Activated naive CD4-positive, alpha-beta T cell treated with Interleukin-2 at 50 U/mL for 16 hours (primary cell): ENCODE results near the gene CIITA.
"Not testable (repeated sequence)": the region's sequence is repeated elsewhere in the genome, so short reads cannot be mapped to it uniquely, and the experiment has no call there.

ENCODE experiments used
- DNase-seq: peaks from one replicate; pipeline ENCODE4 v3.0.0-alpha.2; 2020

The CIITA gene

DNA sequence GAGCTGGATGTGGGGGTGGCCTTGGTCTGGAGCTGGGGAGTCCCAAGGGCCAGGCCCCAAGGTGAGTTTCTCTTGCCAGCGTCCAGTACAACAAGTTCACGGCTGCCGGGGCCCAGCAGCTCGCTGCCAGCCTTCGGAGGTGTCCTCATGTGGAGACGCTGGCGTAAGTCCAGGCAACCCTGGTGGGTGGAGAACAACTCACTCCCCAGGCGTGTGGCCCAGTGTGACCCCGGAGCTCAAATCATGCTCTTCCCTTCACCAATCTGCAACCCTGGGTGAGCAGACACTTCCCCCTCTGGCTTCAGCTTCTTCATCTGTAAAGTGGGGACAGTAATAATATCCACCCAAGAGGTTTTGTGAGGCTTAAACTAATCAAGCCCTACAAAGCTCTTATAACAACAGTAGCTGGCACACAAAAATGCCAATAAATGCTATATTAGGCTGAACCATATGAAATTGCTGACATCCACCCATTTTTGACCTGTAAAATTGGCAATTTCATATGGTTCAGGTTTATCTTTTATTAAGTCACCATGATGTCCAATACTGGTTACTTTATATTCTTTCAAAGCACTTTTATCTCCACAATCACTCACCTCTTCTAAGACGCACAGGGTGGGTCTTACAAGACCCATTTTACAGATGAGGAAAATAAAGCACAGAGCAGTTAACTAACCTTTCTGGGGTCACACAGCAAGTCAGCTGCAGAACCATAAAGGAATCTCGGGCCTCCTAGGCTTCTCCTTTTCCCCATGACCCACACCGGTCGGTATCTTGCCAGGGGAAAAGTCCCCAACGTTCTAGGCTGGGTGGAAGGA lies 45.5 kb downstream of the CIITA start:
- DNase-seq = no peak

DNA sequence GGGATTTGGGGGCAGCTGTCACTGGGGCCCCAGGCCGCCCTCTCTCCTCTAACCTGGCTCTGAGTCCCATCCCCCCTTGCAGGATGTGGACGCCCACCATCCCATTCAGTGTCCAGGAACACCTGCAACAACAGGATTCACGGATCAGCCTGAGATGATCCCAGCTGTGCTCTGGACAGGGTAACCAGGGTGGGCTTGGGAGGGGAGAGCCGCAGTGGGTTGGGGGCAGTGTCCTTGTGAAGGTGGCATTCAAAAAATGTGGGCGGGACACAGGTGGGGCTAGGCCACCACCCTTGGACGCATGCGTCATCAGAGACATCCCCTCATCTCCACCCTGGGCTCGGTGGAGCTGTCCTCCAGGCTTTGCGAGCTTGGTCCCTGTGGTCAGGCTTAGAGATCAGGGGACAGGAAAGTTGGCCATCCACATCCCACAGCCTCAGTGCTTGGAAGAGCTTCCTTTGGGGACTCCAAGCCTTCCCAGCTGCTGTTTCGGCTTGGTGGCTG lies 46.2 kb downstream of the CIITA start:
- no peak for DNase-seq

DNA sequence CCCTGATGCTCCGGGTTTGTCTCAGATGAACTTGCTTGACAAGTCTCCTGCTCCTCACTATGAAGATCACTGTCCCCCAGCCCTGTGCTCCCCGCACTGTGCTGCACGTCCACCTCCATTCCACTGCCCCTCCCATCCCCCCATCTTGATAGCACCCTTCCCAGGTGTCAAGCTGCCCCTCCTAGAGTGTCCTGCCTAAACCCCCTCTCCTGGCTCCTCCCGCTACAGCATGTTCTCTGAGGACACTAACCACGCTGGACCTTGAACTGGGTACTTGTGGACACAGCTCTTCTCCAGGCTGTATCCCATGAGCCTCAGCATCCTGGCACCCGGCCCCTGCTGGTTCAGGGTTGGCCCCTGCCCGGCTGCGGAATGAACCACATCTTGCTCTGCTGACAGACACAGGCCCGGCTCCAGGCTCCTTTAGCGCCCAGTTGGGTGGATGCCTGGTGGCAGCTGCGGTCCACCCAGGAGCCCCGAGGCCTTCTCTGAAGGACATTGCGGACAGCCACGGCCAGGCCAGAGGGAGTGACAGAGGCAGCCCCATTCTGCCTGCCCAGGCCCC lies 46.7 kb downstream of the CIITA start:
- DNase-seq = no peak

DNA sequence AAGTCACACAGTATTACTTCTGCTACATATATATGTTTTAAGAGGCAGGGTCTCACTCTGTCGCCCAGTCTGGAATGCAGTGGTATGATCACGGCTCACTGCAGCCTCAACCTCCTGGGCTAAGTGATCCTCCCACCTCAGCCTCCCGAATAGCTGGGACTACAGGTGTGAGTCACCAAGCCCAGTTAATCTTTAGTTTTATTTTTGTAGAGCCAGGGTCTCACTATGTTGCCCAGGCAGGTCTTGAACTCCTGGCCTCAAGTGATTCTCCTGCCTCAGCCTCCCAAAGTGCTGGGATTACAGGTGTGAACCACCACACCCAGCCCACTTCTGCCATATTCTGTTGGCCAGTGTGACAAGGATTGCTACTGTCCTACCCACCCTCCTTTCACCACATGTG lies 48.3 kb downstream of the CIITA start:
- not testable (repeated sequence) for DNase-seq

DNA sequence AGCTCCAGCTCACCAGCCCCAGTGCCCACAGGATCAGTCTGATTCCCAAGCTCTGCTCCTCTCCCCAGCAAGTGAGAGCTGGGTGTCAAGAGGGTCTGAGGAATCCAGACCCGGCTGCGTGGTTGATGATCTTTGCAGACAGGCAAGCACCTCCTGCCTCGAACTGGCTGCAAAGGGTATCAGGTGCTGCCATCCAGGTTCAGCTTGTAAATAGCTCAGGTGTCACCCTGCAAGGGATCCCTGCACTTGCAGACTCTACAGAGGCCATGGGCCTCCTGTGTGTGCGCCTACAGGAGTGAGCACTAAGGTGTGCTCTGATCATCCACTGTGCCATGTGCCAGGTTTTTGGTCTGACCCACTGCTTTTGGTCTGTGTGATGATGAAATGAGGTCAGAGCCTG lies 49.1 kb downstream of the CIITA start:
- DNase-seq = no peak

DNA sequence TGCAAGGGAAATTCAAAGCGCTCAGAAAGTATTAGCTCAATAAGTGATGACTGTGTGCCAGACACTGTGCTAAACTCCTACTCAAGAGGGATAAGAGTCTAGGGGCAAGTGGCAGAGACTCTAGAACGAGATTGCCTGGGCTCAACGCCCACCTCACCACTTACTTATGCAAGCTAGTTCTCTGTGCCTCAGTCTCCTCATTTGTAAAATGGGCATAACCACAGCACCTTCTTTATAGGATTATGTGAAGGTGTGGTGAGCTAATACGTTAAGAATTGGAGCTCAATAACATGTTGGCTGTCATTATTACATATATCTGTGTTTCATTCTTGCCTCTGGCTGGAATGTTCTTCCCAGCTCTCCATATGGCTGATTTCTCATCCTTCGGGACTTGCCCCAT lies 49.9 kb downstream of the CIITA start:
- DNase-seq = no peak

DNA sequence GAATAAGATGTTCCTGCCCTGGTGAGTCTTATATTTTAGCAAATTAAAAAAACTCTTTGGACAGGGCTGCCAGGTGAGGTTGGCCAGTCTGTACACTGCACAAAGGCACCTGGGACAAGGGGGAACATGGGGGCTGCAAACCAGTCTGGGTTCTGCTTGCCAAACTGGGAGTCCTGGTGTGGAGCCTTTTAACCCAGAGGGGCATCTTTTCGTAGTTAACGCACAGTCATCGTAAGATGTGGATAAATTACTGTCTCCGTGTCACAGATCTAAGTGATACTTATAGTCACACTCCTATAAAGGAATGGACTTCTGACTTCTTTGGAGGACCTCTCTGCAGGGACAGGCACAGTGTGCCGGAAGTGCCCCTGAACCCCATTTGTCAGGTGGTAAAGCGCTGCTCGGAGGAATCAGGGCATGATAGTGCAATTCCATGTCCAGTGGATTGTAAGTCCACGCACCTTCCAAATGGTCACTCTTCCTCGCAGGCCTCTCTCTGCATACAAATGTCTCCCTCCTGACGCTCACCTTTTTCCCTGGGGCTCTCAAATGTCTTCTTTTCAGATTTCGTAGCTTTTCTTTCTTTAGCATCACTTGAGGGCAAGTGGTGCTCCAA lies 50.6 kb downstream of the CIITA start:
- no peak for DNase-seq

DNA sequence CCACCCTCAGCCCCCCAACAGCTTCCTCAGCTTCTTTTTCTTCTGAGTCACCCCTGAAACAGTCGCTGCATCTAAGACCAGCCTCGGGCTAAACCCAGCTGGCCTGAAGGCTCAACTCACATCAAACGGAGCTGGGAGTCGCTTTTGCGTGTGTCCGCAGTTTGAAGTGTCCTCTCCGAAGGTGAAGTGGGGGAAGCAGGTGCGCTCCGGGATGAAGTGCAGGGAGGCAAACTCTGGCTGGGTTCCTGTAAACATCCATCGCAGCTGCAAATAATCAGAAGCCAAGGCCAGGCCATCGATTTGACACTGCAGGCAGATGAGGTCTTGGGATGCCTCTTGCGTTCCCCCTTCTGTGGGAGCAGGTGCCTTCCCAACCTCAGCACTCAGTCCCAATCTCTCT lies 52.1 kb downstream of the CIITA start:
- DNase-seq = not testable (repeated sequence)

DNA sequence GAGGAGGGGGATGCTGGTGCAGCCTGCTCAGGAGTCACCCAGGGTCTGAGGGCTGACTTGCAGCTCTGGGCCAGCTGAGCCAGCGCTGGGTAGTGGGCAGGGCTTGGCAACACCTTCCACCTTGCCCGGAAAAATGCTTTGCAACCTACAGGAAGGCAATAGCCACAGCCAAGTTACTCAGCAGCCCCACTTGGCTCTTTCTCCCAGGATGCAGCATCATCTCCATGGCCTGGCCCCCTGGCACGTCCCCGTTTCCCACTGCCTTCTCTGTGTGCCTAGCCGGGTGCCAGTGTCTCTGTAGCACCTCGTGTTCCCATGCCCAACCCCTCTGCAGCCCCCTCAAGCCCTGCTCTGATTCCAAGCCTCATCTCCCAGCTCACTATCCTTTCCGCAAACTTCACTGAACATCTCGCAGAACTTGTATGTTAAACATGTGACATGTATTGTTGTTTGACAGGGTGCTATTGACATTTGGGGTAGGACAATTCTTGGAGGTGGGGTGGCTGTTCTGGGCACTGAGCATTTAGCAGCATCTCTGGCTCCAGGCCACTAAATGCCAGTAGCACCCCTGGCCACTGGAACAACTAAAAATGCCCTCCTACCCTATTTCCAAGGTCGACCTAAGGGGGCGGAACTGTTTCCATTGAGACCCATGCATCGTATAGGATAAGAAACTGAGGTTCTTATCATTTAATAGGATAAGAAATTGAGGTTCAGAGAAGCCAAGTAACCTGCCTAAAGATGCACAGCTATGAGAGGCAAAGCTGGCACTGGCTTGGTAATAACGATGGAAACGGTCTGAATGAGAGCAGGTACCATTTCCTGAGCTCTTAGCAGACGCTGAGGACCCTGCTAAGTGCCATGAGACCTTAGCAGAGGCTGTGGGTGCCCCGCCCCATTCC lies 53.1 kb downstream of the CIITA start:
- DNase-seq = no peak

DNA sequence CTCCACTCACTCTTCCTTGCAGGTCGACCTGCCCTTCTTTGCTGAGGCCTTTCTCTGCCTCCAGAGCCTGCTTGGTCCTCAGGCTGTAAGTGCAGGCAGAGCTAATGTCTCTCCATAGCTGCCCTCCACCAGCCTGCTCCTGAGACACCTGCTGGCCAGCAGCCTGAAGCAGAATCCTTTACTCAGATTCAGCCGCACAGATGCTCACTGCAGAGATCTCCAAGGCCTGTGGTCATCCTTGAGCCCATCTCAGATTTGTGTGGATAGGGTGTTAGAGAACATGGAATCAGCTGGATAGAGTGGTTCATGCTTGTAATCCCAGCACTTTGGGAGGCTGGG lies 53.7 kb downstream of the CIITA start:
- DNase-seq = no peak

DNA sequence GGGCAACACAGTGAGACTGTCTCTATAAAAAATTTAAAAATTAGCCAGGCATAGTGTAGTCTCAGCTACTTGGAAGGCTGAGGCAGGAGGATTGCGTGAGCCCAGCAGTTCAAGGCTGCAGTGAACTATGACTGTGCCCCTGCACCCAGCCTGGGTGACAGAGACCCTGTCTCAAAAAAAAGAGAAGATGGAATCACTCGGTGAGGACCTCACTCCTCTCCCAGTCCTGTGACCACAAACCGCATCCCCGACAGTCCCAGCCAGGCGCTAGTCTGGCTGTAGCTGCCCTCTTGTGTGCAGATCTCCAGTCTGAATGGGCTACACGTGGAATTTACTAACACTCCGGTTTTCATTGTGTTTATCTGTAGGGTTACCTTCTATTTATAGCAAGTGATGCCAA lies 54.1 kb downstream of the CIITA start:
- DNase-seq = no peak

DNA sequence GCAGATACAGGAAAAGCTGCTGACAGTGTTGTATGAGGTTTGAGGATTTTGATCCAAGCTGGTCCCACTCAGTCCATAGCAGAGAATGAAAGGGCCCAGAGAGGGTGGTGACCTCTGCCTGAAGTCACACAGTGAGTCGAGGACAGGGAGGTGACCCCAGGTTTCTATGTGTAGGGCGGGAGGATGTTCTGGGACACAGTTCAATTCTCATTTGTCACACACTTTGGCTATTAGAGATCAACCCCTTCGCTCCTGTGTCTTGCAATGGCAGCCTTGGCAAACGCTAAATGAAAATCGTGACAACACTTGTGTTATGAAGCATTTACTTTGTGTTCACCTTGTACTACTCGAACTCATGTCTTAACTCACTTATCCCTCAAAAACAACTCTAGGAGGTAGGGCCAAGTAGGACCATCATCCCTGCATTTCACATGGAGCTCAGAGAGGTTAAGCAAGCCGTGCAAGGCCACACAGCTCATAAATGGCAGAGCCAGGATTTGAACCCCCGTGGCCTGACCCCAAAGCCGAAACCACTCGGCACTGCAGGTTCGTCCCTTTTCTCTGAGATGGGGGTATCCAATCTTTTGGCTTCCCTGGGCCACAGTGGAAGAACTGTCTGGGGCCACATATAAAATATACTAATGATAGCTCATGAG lies 55.1 kb downstream of the CIITA start:
- DNase-seq = no peak

DNA sequence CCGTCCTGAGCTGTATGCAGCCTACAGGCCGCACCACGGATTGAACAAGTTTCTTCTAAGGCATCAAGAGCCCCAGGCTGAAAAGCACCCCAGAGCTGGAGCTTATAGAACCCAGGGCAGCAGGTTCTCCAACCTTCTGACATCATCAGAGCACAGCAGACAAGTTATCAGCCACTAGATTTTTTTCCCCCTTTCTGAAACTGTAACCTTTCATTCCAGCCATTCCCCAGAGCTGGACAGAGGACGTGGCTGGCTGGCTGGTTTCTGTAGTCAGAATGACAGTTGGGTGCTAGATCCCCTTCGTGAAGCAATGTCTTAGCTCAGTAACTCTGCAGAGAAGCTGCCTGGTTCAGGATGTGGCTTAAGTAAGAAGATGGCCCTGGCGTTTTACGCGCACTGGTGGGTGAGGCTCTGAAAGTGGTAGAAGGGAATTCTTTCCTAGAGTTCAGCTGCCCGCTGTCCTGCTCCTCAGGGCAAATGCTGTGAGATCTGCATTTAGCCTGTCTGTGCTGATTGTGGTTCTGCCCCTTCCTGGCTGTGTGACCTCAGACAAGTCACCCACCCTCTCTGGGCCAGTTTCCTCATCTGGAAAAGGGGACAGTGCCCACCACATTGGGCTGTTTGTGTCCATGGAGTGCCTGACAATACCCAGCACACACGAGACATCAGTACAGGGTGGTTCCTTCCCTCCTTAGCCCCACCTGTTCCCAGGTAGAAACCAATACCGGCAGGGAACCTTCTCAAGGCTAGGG lies 56.1 kb downstream of the CIITA start:
- DNase-seq = no peak

DNA sequence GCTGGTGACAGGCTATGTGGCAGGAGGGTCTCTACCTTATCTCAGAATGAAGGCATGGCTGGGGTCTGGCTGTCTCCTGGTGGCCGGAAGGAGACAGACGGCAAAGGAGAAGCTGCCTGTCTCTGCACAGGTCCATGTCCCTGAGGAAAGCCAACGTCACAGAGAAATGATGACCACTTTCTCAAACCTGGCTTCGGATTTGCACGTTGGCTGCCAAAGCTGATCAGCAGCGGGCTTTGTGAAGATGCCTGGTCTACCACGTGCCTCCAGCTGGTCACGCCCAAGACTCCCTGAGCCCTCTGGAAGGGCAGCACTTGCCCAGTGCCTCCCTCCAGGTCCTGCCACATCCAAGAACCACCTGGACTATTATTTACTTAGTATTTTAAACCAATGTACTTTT lies 56.9 kb downstream of the CIITA start:
- DNase-seq = no peak

DNA sequence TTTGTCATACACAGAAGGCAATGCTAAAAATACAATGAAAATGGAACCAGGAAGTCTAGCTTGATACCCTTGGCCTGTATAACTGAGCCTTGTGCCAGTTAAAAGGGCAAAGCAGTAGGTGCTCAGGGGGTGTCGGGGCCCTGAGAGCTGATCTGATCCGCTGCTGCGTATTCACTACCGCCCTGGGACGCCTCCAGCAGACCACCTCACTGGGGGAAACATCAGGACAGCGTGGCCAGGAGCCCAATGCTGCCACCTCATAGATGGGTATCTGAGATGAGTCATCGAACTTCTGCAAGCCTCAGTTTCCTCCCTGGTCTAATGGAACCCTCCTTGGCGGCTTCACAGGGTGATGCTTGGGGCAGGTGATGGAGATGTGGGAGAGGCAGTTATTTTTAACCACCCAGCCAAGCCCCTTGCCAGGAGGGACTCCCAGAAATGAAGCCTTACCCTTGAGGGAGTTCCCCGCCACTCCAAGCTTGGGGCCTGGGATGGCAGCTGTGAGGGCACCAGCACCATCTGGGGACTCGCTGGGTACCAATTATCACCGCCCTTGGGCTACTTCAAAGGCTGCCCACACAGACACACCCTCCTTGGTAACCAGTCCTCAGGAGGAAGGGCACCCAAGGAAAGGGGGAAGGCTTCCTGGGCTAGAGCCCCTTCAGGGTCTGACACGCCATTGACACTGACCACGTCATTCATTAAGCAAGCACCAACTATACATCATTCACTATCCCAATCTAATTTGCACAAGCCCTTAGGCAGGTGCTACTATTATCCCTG lies 57.5 kb downstream of the CIITA start:
- DNase-seq = no peak

DNA sequence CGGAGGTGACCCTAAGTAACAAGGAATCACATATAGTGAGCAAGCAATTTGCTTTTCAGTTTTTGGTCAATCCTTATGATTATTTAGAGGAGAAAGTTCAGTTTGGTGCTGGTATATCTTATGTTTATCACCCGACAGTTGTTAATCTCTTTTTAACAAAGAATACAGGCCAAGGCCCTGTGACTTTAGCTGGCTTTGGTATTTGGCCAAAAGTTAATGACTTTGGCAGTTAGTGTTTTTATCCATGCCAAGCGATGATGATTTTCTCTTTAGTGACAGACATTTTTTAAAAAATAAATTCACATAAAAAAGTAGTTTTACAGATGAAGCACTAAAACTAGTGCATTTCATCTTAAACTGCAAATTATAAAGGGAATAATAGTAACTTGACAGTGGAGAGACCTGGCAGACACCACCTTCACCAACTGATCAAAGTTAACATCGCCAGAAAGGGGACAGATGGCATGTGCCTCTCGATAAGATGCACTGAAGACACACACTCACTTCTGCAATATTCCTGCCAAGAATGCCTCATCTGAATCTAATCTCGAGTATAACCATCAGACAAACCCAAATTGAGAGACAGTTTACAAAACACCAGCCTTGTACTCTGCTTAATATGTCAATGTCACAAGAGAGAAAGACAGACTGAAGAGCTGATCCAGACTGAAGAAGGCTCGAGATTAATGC lies 58.4 kb downstream of the CIITA start:
- DNase-seq = no peak

DNA sequence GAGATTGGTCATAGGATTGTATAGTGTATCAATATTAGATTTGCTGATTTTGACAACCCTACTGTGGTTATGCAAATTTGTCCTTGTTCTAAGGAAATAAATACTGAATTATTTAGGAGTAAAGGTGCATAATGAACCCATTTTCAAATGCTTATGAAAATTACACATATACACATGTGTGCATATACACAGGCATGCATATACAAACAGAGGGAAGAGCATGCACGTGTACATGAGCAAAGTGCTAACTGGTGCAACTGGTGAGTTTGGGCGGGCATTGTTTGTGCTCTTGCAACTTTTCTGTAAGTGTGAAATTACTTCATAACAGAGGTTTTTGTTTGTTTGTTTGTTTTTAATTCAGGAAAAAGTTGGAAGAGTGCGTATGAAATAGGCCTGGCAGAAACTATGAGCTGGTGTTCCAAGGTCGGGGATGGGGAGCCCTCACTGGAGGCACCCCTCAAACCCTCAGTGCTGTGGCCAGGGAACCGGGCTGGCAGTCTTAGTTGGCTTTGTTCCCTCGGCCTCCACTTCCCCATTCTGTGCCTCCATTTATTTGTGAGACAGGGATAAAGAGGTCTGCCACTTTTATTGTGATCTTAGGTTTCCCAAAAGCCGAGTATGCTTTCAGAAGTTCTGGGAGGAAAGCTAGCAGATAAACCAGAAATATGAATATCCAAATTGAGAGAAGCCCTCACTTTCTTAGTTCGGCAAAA lies 59.4 kb downstream of the CIITA start:
- DNase-seq = no peak

DNA sequence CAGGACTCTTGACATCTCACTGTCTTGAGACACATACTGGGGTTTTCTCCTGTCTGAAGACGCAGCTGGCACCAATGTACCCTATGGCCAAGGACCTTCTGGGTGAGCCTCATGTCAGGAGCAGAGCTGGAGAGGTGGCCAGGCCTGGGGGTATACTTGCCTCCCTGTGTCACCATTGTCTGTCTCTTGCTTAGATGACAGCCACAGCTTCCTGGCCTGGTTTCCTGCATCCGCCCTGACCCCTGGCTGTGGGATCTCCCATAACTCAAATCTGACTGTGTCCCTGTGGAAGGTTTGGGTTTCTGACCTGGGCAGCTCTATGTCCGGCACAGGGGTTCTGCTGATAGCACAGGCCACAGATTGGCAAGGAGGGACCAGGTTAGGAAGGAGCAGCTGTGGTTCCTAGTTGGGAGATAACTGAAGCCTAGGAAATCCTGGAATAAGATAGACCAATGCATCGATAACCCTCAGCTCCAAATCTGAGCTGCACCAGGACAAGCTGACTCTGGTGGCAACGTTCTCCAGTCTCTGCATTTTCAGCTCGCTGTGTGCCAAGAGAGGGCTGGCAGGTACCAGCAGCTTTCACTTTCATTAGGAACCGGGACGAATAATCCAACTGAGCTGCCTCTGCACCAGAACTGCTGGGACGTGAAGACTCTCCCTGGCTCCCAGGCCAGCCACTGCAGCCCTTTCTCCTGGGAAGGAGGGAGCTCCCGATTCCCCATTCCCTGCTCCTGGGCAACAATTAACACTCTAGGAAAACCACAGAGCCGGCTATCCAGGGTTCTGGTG lies 60.3 kb downstream of the CIITA start:
- no peak for DNase-seq

DNA sequence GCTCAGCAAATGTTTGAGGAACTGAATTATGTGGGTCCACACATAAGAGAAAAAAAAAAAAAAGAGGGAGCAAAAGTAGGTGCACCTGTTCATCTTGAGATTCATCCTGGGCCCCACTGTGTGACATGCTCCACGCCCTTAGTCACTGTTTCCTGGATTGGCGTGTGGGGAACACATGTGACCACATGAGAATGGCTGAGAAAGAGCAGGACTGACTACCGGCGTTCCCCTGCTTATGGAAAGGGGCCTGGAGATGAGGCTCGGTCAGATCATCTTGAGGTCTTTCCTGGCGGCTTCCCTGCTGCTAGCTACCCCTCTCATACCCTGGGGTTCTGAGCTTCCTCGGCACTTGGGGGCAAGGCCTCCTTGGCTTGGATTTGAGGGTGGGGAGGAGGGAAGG lies 61.3 kb downstream of the CIITA start:
- peak; percentile 35 for DNase-seq
